ENCODE measurements around the gene HS3ST3A1. TPM values are rescaled to one million over a fixed set of nuclear protein-coding genes. Genes with fewer than 3 reads are reported as not detected.
"Not testable (repeated sequence)": the region's sequence is repeated elsewhere in the genome, so short reads cannot be mapped to it uniquely, and the experiment has no call there.

HS3ST3A1 gene
- total RNA-seq, 5 donors from 2014 or later (not counting 1 experiment from before 2014, with no cell fraction given) = 1.0 to 2.4 TPM; not detected in 3

DNA sequence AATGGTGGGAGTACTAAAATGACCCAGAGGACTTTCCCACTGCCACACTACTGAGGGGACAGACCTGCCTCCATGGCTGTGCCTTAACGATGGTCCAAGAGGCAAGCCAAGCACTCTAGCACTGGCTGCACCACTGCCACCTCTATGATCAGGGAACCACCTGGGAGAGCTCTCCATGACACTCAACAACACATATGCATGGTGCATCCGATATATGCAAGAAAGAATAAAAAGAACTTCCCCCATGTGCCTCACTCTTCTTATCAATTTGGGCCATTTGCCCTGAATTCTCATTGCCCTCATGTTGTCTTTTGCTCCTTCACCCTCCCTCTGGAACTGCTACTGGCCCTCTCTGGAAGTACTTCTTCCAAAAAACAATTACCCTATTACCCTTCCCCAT is 99.5 kb downstream of the HS3ST3A1 start:
- Mint-ChIP-seq H3K4me3 (no peak overlapping the region), H3K27ac (no peak overlapping the region), H3K36me3 (no peaks in the 10 kb centered on the region), H3K9me3 (no peaks in the 10 kb centered on the region), H3K27me3 (no peaks in the 10 kb centered on the region), H3K4me1 (no peaks in the 10 kb centered on the region)
- no peak for ATAC-seq (replicated peaks in 1 of 4)
- Histone ChIP-seq H3K9me3 (no peaks in the 10 kb centered on the region), H3K4me3 (ENCODE audit: control insufficient read depth in 1 of 2, extremely low read depth in 1 of 2, low read length in 1 of 2) (no peak overlapping the region), H3K27ac (ENCODE audit: low read length) (no peak overlapping the region), H3K36me3 (ENCODE audit: control insufficient read depth in 2 of 2, extremely low read depth in 1 of 2, insufficient read depth in 1 of 2, low read length in 1 of 2) (no peaks in the 10 kb centered on the region), H3K4me1 (ENCODE audit: control insufficient read depth in 1 of 2, extremely low read depth in 1 of 2, insufficient read depth in 2 of 2, low read length in 2 of 2) (no peaks in the 10 kb centered on the region), H3K27me3 (replicated peaks in 1 of 2; ENCODE audit: control insufficient read depth in 2 of 2, extremely low read depth in 1 of 2, insufficient read depth in 2 of 2, low read length in 1 of 2) (peaks cover 0 to 5% of the 10 kb centered on the region in 2 experiments)
- DNase-seq = no peak
- 71% methylated on average over 2 of the region's 2 CpGs for WGBS (ENCODE audit: insufficient coverage)
- ChIA-PET POLR2A (no interaction called here), CTCF (no interaction called here)

DNA sequence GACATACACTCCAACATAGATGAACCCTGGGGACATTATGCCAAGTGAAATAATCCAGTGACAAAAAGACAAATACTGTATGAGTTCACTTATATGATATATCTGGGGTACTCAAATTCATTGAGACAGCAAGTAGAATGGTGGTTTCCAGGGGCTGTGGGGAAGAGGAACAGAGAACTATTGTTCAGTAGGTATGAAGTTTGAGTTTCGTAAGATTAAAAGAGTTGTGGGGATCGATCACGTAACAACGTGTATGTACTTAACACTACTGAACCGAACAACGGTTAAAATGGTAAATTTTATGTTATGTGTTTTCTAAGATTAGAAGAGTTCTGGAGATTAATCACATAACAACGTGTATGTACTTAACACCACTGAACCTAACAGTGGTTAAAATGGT is 100.8 kb downstream of the HS3ST3A1 start:
- no peaks in the 10 kb centered on the region for H3K36me3 Mint-ChIP-seq
- DNase-seq (no peak), ATAC-seq (replicated peaks in 1 of 4) (no peak)
- no peak overlapping the region for H3K27ac Mint-ChIP-seq
- Histone ChIP-seq H3K4me1 (ENCODE audit: control insufficient read depth in 1 of 2, extremely low read depth in 1 of 2, insufficient read depth in 2 of 2, low read length in 2 of 2) (no peaks in the 10 kb centered on the region), H3K27me3 (replicated peaks in 1 of 2; ENCODE audit: control insufficient read depth in 2 of 2, extremely low read depth in 1 of 2, insufficient read depth in 2 of 2, low read length in 1 of 2) (peaks cover 0 to 5% of the 10 kb centered on the region in 2 experiments), H3K36me3 (ENCODE audit: control insufficient read depth in 2 of 2, extremely low read depth in 1 of 2, insufficient read depth in 1 of 2, low read length in 1 of 2) (no peaks in the 10 kb centered on the region), H3K9me3 (no peaks in the 10 kb centered on the region), H3K27ac (ENCODE audit: low read length) (no peak overlapping the region), H3K4me3 (ENCODE audit: control insufficient read depth in 1 of 2, extremely low read depth in 1 of 2, low read length in 1 of 2) (no peak overlapping the region)
- H3K4me3 Mint-ChIP-seq = no peak overlapping the region
- H3K4me1 Mint-ChIP-seq = no peaks in the 10 kb centered on the region
- ChIA-PET POLR2A (no interaction called here), CTCF (no interaction called here)
- no peaks in the 10 kb centered on the region for H3K27me3 Mint-ChIP-seq
- H3K9me3 Mint-ChIP-seq = no peaks in the 10 kb centered on the region
- WGBS (ENCODE audit: insufficient coverage) = 100% methylated on average over 1 of the region's 7 CpGs

DNA sequence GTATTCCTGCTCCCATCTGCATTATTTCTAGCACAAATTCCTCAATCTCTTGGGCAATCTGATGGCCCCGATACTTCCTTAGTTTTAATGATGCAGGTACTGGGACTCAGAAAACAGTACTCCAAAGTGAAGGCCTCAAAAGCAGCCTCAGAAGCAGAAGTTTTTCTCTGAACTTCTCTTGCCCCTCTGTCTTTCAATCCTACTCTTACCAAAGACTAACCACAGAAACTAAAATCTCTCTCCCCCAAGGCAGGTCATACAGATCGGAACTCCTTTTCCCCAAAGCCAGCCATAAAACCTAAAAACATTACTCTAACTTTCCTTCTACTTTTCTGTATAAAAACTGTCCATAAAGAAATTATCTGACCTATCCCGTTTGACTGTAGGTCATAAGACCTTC is 103.5 kb downstream of the HS3ST3A1 start:
- Mint-ChIP-seq H3K36me3 (no peaks in the 10 kb centered on the region), H3K4me3 (no peak overlapping the region), H3K27ac (no peak overlapping the region), H3K4me1 (no peaks in the 10 kb centered on the region), H3K27me3 (no peaks in the 10 kb centered on the region), H3K9me3 (no peaks in the 10 kb centered on the region)
- peaks cover 0 to 5% of the 10 kb centered on the region in 2 experiments for H3K27me3 ChIP-seq (replicated peaks in 1 of 2; ENCODE audit: control insufficient read depth in 2 of 2, extremely low read depth in 1 of 2, insufficient read depth in 2 of 2, low read length in 1 of 2)
- ChIA-PET CTCF (no interaction called here), POLR2A (interaction anchor here in 1 of 2 donors (0.6 kb wide), 1 partner anchor 22 kb away, joined by 3 read pairs; no protein-coding TSS in a partner anchor)
- ATAC-seq (replicated peaks in 1 of 4) = no peak
- no peaks in the 10 kb centered on the region for H3K4me1 ChIP-seq (ENCODE audit: control insufficient read depth in 1 of 2, extremely low read depth in 1 of 2, insufficient read depth in 2 of 2, low read length in 2 of 2)
- no peak overlapping the region for H3K27ac ChIP-seq (ENCODE audit: low read length)
- no peaks in the 10 kb centered on the region for H3K9me3 ChIP-seq
- 100% methylated on average over 1 of the region's 3 CpGs for WGBS (ENCODE audit: insufficient coverage)
- no peaks in the 10 kb centered on the region for H3K36me3 ChIP-seq (ENCODE audit: control insufficient read depth in 2 of 2, extremely low read depth in 1 of 2, insufficient read depth in 1 of 2, low read length in 1 of 2)
- no peak for DNase-seq
- H3K4me3 ChIP-seq (ENCODE audit: control insufficient read depth in 1 of 2, extremely low read depth in 1 of 2, low read length in 1 of 2) = no peak overlapping the region

DNA sequence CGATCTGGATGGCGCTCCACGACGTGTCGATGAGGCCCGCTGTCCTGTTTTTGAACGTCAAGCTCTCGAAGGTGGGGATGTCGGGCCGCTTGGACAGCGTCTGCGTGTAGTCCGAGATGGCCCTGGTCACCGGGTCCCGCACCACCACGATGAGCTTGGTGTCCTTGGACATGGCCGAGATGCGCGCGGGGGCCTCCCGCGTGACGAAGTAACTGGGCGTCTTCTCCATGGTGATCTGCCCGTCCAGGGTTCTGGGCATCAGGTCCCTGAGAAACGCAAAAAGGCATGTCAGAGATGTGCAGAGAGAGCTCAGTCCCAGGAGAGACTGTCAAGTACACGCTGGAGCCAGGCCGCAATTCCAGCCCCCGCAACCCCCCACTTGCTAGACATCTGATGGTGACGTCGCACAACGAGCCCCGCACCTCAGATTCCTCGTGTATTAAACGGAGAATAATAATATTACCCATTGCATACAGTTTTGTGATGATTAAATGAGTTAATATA is 105.1 kb downstream of the HS3ST3A1 start:
- H3K27ac ChIP-seq (ENCODE audit: low read length); H3K27me3 ChIP-seq (replicated peaks in 1 of 2; ENCODE audit: control insufficient read depth in 2 of 2, extremely low read depth in 1 of 2, insufficient read depth in 2 of 2, low read length in 1 of 2); POLR2A ChIA-PET; H3K36me3 Mint-ChIP-seq; H3K4me1 Mint-ChIP-seq; H3K4me3 ChIP-seq (ENCODE audit: control insufficient read depth in 1 of 2, extremely low read depth in 1 of 2, low read length in 1 of 2); H3K9me3 Mint-ChIP-seq; H3K36me3 ChIP-seq (ENCODE audit: control insufficient read depth in 2 of 2, extremely low read depth in 1 of 2, insufficient read depth in 1 of 2, low read length in 1 of 2); H3K27me3 Mint-ChIP-seq; H3K4me1 ChIP-seq (ENCODE audit: control insufficient read depth in 1 of 2, extremely low read depth in 1 of 2, insufficient read depth in 2 of 2, low read length in 2 of 2); H3K9me3 ChIP-seq; CTCF ChIA-PET; DNase-seq; H3K27ac Mint-ChIP-seq; ATAC-seq (replicated peaks in 1 of 4); H3K4me3 Mint-ChIP-seq: not testable (repeated sequence)
- 96% methylated on average over 10 of the region's 35 CpGs for WGBS (ENCODE audit: insufficient coverage)

DNA sequence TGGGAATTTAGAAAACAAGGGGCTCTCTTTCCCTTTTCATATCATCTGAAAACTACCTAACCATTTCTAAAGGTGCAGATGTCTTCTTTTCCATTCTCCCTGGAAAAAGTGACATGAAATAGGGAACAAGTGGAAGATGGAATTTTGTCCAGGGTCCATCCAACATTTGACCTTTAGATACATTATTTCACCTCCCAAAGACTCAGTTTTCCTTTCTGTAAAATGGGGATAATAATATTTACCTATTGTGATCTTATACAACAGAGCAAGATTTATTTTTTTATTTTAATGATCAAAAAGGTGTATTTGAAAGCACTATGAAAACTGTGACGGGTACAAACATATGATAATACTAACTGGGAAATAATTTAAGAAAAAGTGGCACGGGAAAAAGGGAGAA is 106.3 kb downstream of the HS3ST3A1 start:
- CTCF ChIA-PET = no interaction called here
- H3K27ac Mint-ChIP-seq = no peak overlapping the region
- H3K4me3 Mint-ChIP-seq = no peak overlapping the region
- DNase-seq (no peak), ATAC-seq (replicated peaks in 1 of 4) (no peak)
- H3K9me3 Mint-ChIP-seq = peaks cover 0 to 4% (median 0%) of the 10 kb centered on the region in 3 donors
- H3K4me1 ChIP-seq (ENCODE audit: control insufficient read depth in 1 of 2, extremely low read depth in 1 of 2, insufficient read depth in 2 of 2, low read length in 2 of 2) = no peaks in the 10 kb centered on the region
- H3K27me3 ChIP-seq (replicated peaks in 1 of 2; ENCODE audit: control insufficient read depth in 2 of 2, extremely low read depth in 1 of 2, insufficient read depth in 2 of 2, low read length in 1 of 2) = no peaks in the 10 kb centered on the region
- H3K36me3 ChIP-seq (ENCODE audit: control insufficient read depth in 2 of 2, extremely low read depth in 1 of 2, insufficient read depth in 1 of 2, low read length in 1 of 2) = no peaks in the 10 kb centered on the region
- H3K36me3 Mint-ChIP-seq = no peaks in the 10 kb centered on the region
- H3K4me3 ChIP-seq (ENCODE audit: control insufficient read depth in 1 of 2, extremely low read depth in 1 of 2, low read length in 1 of 2) = no peak overlapping the region
- WGBS (ENCODE audit: insufficient coverage) = no CpG with 5 or more reads among the region's 2 CpGs
- H3K27ac ChIP-seq (ENCODE audit: low read length) = no peak overlapping the region
- H3K4me1 Mint-ChIP-seq = no peaks in the 10 kb centered on the region
- H3K27me3 Mint-ChIP-seq = peaks cover 0 to 2% of the 10 kb centered on the region in 2 donors
- POLR2A ChIA-PET = no interaction called here
- H3K9me3 ChIP-seq = no peaks in the 10 kb centered on the region

DNA sequence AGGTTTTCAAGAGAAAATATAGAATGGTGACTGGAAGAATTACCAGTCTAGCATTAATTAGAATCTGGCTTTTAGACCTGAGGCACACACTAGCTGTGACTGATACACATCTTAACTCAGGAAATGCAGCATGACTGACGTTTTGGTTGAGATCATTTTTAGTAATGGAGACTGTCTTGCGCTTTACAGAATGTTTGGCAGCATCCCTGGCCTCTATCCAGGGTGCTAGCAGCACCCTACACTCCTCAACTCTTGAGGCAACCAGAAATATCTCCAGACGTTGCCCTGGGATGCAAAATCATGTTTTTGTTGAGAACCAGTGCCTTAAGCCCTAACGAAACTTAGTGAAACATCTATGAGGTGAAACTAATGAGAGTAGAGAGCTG is 109.0 kb downstream of the HS3ST3A1 start:
- no peaks in the 10 kb centered on the region for H3K4me1 Mint-ChIP-seq
- no peaks in the 10 kb centered on the region for H3K4me1 ChIP-seq (ENCODE audit: control insufficient read depth in 1 of 2, extremely low read depth in 1 of 2, insufficient read depth in 2 of 2, low read length in 2 of 2)
- ATAC-seq (replicated peaks in 1 of 4) (no peak), DNase-seq (no peak)
- H3K4me3 ChIP-seq (ENCODE audit: control insufficient read depth in 1 of 2, extremely low read depth in 1 of 2, low read length in 1 of 2) = no peak overlapping the region
- no peak overlapping the region for H3K27ac Mint-ChIP-seq
- no peaks in the 10 kb centered on the region for H3K36me3 ChIP-seq (ENCODE audit: control insufficient read depth in 2 of 2, extremely low read depth in 1 of 2, insufficient read depth in 1 of 2, low read length in 1 of 2)
- no peak overlapping the region for H3K27ac ChIP-seq (ENCODE audit: low read length)
- 50% methylated on average over 1 of the region's 4 CpGs for WGBS (ENCODE audit: insufficient coverage)
- H3K9me3 ChIP-seq = no peaks in the 10 kb centered on the region
- peaks cover 0 to 4% (median 0%) of the 10 kb centered on the region in 3 donors for H3K9me3 Mint-ChIP-seq
- POLR2A ChIA-PET = no interaction called here
- CTCF ChIA-PET = interaction anchor here in 1 of 2 donors (0.7 kb wide), 1 partner anchor 1434 kb away, joined by 3 read pairs; no protein-coding TSS in a partner anchor
- no peak overlapping the region for H3K4me3 Mint-ChIP-seq
- no peaks in the 10 kb centered on the region for H3K27me3 ChIP-seq (replicated peaks in 1 of 2; ENCODE audit: control insufficient read depth in 2 of 2, extremely low read depth in 1 of 2, insufficient read depth in 2 of 2, low read length in 1 of 2)
- peaks cover 0 to 2% of the 10 kb centered on the region in 2 donors for H3K27me3 Mint-ChIP-seq
- no peaks in the 10 kb centered on the region for H3K36me3 Mint-ChIP-seq
